NCI-H82 (cell line): ENCODE data around the gene XRCC3.

ENCODE experiments used
- DNase-seq: peaks from one replicate; lab custom pipeline; 2025; lab: John Stamatoyannopoulos, UW

The XRCC3 gene

GRCh38 chr14:103706551-103707328 lies 8.5 kb downstream of the XRCC3 start:
- no peak for DNase-seq

GRCh38 chr14:103705504-103706284 lies 9.6 kb downstream of the XRCC3 start:
- DNase-seq, result no peak

- DNase-seq, result no peak
These were observed 10.1 kb downstream of the XRCC3 start for GRCh38 chr14:103705118-103705503.

GRCh38 chr14:103704708-103705107 lies 10.5 kb downstream of the XRCC3 start:
- no peak for DNase-seq

- no peak for DNase-seq
These were observed 11.5 kb downstream of the XRCC3 start for GRCh38 chr14:103703433-103704385.

- no peak for DNase-seq
These were observed 12.5 kb downstream of the XRCC3 start for GRCh38 chr14:103702497-103703432.

- no peak for DNase-seq
These were observed 13.2 kb downstream of the XRCC3 start for GRCh38 chr14:103702095-103702494.

- no peak for DNase-seq
These were observed 14.3 kb downstream of the XRCC3 start for GRCh38 chr14:103700753-103701490.

GRCh38 chr14:103699901-103700752 lies 15.1 kb downstream of the XRCC3 start:
- no peak for DNase-seq

- DNase-seq, result no peak
These were observed 16.0 kb downstream of the XRCC3 start for GRCh38 chr14:103699261-103699661.

- no peak for DNase-seq
These were observed 16.6 kb downstream of the XRCC3 start for GRCh38 chr14:103698380-103699260.

- DNase-seq, result no peak
These were observed 17.5 kb downstream of the XRCC3 start for GRCh38 chr14:103697603-103698379.

- no peak for DNase-seq
These were observed 18.0 kb downstream of the XRCC3 start for GRCh38 chr14:103697206-103697602.

- DNase-seq, result no peak
These were observed 18.7 kb downstream of the XRCC3 start for GRCh38 chr14:103696466-103697071.

- no peak for DNase-seq
These were observed 19.2 kb downstream of the XRCC3 start for GRCh38 chr14:103696070-103696402.

- DNase-seq, result no peak
These were observed 19.8 kb downstream of the XRCC3 start for GRCh38 chr14:103695296-103696069.
